Stimulated activated CD4-positive, alpha-beta T cell treated with anti-CD3 and anti-CD28 coated beads, Interleukin-2, amount 100 ng/mL, for 4 hours (primary cell): ENCODE results near the gene CLSTN2.

Experiments
- DNase-seq: peaks from one replicate; pipeline ENCODE4 v3.0.0-alpha.2; 2020; ENCODE audit warnings: low read depth

Gene CLSTN2

GRCh38 chr3:140148824-140149390 lies 213.9 kb downstream of the CLSTN2 start:
- DNase-seq = no peak

GRCh38 chr3:140151321-140151720 lies 216.3 kb downstream of the CLSTN2 start:
- no peak for DNase-seq

- no peak for DNase-seq
These were observed 218.1 kb downstream of the CLSTN2 start for GRCh38 chr3:140152851-140153639.

GRCh38 chr3:140153736-140154135 lies 218.8 kb downstream of the CLSTN2 start:
- no peak for DNase-seq

GRCh38 chr3:140157161-140157560 lies 222.2 kb downstream of the CLSTN2 start:
- no peak for DNase-seq

- no peak for DNase-seq
These were observed 224.7 kb downstream of the CLSTN2 start for GRCh38 chr3:140159646-140160045.

- no peak for DNase-seq
These were observed 225.6 kb downstream of the CLSTN2 start for GRCh38 chr3:140160553-140160952.

GRCh38 chr3:140162551-140162950 lies 227.6 kb downstream of the CLSTN2 start:
- no peak for DNase-seq

GRCh38 chr3:140163159-140163763 lies 228.3 kb downstream of the CLSTN2 start:
- DNase-seq = no peak

- no peak for DNase-seq
These were observed 229.2 kb downstream of the CLSTN2 start for GRCh38 chr3:140164156-140164555.

GRCh38 chr3:140164922-140165590 lies 230.1 kb downstream of the CLSTN2 start:
- no peak for DNase-seq

GRCh38 chr3:140165781-140166180 lies 230.8 kb downstream of the CLSTN2 start:
- DNase-seq = no peak

- DNase-seq = no peak
These were observed 232.0 kb downstream of the CLSTN2 start for GRCh38 chr3:140166861-140167599.

- DNase-seq = no peak
These were observed 232.8 kb downstream of the CLSTN2 start for GRCh38 chr3:140167600-140168281.

GRCh38 chr3:140170612-140171011 lies 235.6 kb downstream of the CLSTN2 start:
- no peak for DNase-seq

- DNase-seq = no peak
These were observed 241.5 kb downstream of the CLSTN2 start for GRCh38 chr3:140176526-140176925.

- DNase-seq = no peak
These were observed 243.0 kb downstream of the CLSTN2 start for GRCh38 chr3:140177943-140178342.

- DNase-seq = no peak
These were observed 243.5 kb downstream of the CLSTN2 start for GRCh38 chr3:140178482-140178881.

- no peak for DNase-seq
These were observed 245.6 kb downstream of the CLSTN2 start for GRCh38 chr3:140180603-140181002.

- no peak for DNase-seq
These were observed 250.4 kb downstream of the CLSTN2 start for GRCh38 chr3:140185375-140185774.

GRCh38 chr3:140186421-140186920 lies 251.5 kb downstream of the CLSTN2 start:
- no peak for DNase-seq
